NAMALWA (cell line): ENCODE measurements around the gene FOCAD.

Experiments
- DNase-seq: peaks from one replicate; pipeline ENCODE4 v3.0.0-alpha.2; 2015; ENCODE audit warnings: low spot score

Gene FOCAD

DNA sequence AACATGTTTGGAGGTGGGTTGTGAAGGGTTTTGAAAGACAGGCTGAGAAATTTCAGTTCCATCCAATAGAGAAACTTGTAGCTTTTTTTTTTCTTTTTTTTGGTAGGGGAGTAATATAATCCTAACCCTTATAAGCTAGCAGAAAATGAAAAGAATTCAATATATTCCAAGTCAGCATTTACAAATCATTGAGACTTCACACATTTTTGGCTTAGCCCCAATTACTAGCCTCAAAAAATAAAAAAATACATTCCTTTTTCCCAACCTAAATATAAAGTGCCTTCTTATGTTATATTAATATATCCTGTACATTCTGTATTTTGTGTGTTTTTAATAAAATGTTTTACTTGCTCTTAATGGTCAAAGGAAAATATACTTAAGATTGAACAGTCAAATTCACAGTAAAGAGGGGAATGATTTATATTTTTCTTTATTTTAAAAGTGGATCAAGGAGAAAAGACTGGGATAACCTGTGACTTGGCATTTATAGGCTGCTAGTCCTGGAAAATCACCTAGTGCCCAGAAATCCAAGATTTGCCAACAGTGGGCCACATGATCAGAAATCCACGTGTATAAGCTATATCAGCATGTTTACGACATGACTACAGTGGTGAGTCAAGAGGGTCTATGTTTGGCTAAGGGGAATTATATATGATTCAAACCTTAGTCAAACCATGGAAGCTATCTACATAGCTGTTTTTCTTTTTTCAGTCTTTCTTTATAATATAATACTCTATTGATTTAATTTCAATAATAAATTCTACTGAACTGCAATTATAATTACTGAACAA is 332.8 kb downstream of the FOCAD start:
- no peak for DNase-seq

DNA sequence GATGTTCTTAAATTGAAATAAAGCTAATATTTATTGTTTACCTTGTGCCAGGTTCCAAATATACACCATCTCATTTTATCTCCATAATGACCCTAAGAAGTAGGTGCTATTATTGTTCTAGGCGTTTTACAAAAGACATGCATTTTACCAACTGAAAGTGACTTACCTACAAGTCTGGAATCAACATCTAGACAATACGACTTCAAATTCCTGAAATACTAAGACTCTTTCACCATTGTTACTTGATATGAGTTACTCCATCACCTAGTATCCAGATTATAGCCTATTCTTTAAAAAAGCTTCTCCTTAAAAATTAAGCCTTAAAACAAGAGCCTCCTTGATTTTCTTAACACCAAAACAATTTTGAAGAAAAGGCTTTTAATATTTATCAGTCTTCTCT is 334.1 kb downstream of the FOCAD start:
- no peak for DNase-seq

DNA sequence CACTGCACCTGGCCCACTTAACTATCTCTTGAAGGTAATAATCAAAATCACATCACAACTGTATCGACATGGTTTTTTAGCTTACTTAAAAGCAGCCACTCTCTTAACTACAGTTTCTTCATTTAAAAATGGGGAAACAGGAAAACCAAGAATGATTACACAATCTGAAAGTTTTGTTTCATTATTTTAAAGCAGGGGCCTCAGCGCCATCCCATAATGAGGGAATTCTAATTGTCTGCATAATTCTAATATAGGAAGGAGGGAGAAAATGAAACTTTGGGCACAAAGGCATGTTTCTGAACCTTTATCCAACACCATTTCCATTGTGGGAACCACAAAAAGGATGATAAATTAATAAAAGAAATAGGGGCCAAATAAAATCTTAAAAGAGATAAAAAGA is 339.8 kb downstream of the FOCAD start:
- DNase-seq = no peak

DNA sequence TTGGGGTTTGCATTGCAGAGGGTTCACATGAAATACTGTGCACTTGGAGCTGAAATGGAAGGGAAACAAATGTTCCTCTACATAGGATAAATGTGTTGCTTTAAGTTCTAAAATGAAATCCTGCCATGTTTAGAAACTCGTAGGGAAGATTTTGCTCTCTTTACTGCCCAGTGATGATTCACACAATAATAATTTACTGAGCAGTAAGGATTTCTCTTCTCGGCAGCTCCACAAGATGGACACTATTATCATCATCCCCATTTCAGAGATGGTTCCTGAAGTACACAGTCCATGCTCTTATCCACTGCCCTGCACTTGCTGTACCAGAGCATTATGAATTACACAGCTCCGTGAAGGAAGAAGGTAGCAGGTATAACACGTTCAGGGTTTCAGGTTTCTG is 343.2 kb downstream of the FOCAD start:
- DNase-seq = no peak

DNA sequence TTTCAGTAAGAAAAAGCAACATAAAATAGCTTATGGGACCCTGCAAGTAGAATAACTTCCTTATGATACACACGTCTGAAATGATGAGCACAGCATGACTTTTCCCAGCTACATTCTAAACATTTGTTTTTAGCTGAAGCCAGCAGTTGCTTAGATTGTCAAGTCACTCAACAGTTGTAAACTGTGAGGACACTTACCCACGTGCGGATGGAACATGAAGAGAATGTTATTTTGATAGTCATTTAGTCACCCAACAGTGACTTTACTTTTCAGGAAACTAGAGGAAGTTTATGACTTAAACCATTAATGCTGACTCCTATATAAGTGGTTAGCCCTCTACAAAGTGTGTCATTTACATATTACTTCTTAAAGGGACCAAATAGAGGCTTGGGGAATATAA is 344.4 kb downstream of the FOCAD start:
- DNase-seq = no peak

DNA sequence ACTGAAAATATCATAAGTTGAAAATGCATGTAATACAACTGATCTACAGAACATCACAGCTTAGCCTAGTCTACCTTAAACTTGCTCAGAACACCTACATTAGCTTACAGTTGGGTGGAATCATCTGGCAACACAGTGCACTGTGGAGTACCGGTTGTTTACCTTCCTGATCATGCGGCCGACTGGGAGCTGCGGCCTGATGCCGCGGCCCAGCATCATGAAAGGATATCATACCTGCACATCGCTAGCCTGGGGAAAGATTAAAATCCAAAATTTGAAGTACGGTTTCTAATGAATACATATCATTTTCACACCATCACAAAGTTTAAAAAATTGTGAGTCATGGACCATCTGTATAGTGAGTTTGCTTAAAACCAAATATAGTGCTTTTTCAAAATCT is 345.6 kb downstream of the FOCAD start:
- no peak for DNase-seq

DNA sequence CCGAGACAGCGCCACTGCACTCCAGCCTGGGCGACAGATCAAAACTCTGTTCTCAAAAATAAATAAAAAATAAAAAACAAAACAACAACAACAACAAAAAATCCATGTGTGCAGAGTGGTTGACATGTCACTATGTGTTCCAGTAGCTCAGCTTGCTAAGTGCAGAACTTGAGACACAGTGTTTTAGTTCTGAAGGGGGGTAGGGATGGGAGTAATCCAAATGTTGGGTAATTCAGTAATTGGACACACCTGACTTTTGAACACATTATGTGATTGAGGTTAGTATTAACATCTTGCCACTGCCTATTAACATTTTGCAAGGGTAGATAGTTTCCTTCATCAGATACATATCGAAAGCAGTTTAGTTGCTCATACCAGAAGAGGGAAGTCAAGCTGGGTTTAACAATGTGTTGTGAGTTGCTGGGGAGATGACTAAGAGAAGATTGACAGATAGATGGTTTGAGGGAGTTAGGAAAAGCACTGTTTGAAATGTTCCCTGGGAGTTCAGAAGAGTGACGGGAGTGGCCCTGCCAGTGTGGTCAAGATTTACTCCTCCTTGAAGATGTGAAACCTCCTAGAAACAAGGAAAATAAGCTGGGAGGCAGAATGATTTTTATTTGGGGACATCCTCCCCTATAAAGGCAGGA is 346.5 kb downstream of the FOCAD start:
- peak; percentile 26 for DNase-seq

DNA sequence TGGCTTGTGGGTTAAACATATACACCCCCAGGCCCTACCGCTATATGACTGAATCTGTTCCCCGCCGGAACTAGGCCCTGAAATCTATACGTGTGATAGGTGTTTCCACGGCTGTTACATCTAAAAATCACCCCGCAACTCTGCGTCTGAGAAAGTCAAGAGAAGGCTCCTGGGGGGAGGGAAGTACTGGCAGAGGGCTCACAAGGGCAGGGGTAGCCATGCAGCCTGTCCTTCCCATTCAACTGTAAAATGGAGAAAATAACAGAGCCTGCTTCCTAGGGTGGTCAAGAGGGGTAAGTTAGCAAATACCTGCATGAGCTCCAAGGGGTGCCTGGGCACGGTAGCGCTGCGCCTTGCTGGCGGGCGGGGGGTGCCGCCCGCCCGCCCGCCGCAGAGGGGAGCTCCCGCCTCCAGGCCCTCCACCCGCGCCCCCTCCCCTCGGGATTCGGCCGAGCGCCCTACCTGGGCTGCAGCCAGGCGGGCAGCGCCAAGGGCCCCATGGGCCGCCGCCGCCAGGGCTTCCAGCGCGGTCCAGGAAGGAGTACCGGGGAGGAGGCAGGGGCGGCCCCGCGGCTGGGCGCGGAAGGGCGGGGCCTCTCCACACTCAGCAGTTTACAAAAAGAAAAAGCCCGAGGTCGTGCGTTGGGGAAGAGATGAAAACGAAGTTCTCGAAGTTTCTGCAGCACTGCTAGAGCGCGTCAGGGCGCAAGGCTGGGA is 347.2 kb downstream of the FOCAD start, which contains the start of gene HACD4:
Gene HACD4, minus strand, starts transcription at position 550 of the 717 bp plus-strand sequence. Its CDS starts 50 bp downstream, at position 500.
- DNase-seq = peak; percentile 36

DNA sequence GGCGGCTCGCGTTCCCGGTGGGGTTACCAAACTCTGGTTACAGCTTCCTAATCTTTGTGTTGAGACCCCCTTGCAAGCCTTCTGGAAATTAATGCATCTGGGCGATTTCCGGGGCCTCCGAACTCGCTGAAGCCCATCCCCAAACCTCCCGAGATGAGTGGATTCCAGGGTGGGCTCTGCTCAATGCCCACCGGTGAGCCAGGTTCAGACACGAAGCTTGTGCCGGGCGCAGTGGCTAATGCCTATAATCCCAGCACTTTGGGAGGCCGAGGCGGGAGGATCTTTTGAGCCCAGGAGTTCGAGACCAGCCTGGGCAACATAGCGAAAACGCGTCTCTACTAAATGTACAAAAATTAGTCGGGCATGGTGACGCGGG is 347.7 kb downstream of the FOCAD start:
- no peak for DNase-seq

DNA sequence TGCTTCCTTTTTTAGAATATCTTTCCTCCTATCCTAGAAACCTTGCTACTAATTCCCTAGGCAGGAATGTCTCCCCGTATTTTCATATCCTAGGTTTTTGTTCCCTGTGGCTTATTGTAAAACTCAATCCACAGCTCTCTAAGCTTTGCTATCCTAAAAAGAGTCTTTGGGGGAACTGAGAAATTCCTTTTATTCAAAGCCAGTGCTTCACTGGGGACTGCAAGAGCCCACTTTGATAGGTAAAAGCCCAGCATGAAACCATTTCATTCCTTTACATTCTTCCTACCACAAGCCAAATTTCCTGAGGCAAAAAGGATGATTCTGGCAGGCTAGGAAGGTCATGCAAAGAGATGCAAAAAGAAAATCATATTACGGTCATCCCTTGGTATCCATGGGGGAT is 353.2 kb downstream of the FOCAD start:
- DNase-seq = no peak

DNA sequence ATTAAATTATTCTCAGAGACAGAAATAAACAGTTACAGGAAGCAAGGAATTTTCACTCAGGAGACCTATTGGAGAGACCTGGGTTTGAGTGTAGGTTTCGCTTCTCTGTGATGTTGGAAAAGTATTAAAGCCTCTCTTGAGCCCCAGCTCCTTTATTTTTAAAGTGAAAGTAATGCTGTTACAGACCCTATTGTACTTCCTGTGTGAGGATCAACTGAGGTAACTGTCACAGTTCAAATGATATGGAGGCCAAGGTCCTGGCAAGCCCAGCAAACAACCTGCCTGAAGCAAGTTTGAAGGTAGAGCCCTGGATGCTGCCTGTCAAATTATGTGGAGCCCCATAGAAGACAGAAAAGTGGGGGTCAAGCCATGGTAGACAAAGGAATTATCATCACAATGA is 355.2 kb downstream of the FOCAD start:
- no peak for DNase-seq

DNA sequence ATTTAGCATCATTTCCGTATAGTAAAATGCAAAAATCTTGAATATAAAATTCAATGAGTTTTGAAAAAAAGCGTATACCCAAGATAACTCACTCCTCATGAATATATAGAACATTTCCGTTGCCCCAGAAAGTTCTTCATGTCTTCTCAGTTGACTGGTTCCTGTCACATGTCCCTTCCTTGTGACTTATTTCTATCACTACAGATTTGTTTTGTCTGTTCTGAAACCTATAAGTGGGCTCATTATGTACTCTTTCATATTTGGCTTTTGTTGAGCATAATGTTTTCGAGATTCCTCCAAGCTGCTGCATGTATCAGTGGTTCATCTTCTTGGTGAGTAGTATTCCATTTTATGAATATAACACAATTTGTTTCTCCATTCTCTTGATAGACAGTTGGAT is 358.4 kb downstream of the FOCAD start:
- no peak for DNase-seq

DNA sequence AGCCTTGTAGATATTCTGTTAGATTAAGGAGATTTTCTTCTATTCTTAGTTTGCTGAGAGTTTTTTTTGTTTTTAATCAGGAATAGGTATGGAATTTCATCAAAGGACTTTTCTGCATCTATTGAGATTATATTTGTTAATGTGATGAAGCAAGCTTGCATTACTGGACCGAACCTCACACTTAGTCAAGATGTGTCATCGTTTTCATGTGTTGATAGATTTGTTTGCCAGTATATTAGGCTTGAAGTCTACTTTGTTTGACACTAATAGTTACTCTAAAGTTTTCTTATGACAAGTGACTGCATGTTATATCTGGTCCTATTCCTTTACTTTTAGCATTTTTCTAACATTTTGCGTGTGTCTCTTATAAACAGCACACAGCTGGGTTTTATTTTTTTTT is 359.8 kb downstream of the FOCAD start:
- no peak for DNase-seq
